ENCODE data around the gene SULF2. TPM values are rescaled to one million over a fixed set of nuclear protein-coding genes. Genes with fewer than 3 reads are reported as not detected.

SULF2 gene
- polyA plus RNA-seq, 4 donors: 10.3 to 40.9 (median 22.4) TPM

DNA sequence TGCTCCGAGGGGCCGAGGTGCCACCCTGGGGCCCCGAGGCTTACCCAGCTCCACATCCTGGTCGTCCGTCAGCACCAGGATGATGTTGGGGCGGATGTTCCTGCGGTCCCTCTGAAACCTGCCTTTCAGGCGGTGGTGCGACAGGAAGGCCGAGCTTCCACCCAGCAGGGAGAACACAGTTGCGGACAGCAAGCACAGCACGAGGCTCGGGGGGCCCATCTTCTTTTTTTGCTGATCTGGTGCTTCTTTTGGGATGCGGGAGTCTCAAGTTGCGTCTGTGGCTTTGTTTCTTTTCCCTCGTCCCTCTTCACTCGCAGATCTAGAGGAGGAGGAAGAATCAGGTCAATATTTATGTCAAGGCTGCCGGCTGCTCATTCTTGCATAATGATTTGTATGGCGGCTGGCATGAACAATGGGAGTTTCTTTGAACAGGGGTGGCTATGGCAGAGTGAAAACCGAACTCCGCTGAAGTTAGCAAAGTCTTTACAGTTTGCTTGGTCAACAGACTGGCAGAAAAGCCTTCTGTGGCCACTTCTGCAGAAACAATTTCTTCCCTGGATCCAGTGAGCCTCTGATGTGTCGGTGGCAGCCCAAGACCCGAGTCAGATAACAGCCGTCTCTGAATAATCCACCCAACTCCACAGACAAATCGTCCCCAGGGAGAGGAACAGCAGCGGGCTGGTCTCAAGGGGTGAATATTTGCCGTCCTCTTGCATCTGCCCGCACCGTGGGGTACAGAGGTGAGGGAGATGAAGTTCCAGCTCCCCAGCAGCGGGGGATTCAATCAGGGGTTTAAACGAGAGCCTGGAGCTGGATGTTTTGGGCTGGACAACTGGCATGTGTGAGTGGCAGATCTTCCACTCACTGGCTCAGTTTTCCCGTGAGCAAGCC, 27.9 kb downstream of the SULF2 start:
- no peak for DNase-seq
- Histone ChIP-seq H3K27me3 (ENCODE audit: control insufficient read depth in 3 of 3, insufficient read depth in 3 of 3, low read length in 3 of 3) (no peaks in the 10 kb centered on the region), H3K9me3 (ENCODE audit: control insufficient read depth in 2 of 2, insufficient read depth in 1 of 2, low read depth in 1 of 2, low read length in 1 of 2) (no peaks in the 10 kb centered on the region), H3K27ac (ENCODE audit: low read depth in 1 of 3, low read length in 2 of 3) (no peak overlapping the region), H3K4me1 (ENCODE audit: control insufficient read depth in 3 of 3, insufficient read depth in 2 of 3, low read depth in 1 of 3, low read length in 2 of 3) (no peaks in the 10 kb centered on the region), H3K36me3 (ENCODE audit: control insufficient read depth in 3 of 3, insufficient read depth in 2 of 3, low read depth in 1 of 3, low read length in 3 of 3) (peaks cover 0 to 18% (median 0%) of the 10 kb centered on the region in 3 donors), H3K4me3 (ENCODE audit: low read depth in 1 of 3, low read length in 3 of 3) (no peak overlapping the region)
- FAIRE-seq: no peak
- WGBS, 3 donors: 87 to 92% (median 87%) methylated on average over 30 to 32 of the region's 32 CpGs

DNA sequence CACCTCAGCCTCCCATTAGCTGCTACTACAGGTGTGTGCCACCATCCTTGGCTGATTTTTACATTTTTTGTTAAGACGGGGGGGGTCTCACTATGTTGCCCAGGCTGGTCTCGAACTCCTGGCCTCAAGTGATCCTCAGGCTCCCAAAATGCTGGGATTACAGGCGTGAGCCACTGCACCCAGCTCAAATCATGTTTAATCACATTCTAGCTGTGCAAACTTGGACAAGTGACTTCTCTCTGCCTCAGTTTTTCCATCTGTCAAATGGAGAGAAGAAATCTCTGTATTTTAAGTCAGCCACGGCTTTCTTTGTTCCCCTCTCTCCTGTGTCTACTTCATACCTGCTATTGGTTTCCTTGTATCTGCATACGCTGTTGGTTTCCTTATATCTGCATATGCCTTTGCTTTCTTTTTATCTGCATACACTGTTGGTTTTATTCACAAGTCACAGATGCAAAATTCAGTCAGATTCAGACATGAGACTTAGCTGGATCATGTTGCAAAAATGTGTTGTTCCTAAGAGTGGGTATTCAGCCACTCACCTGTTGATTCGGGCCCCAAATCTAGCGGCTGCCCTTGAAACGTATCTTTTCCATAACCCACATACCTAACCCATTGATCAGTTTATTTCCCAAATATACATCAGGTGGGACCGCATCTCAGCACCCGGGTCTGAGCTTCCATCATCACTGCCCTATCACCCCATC, 30.2 kb downstream of the SULF2 start:
- H3K9me3 ChIP-seq (ENCODE audit: control insufficient read depth in 2 of 2, insufficient read depth in 1 of 2, low read depth in 1 of 2, low read length in 1 of 2): no peaks in the 10 kb centered on the region
- no peak for FAIRE-seq
- WGBS, 3 donors: 89 to 94% (median 90%) methylated on average over 10 of the region's 10 CpGs

GRCh38 chr20:47754388-47754715, 30.9 kb downstream of the SULF2 start:
- Histone ChIP-seq H3K4me3 (ENCODE audit: low read depth in 1 of 3, low read length in 3 of 3) (no peak overlapping the region), H3K9me3 (ENCODE audit: control insufficient read depth in 2 of 2, insufficient read depth in 1 of 2, low read depth in 1 of 2, low read length in 1 of 2) (no peaks in the 10 kb centered on the region), H3K4me1 (ENCODE audit: control insufficient read depth in 3 of 3, insufficient read depth in 2 of 3, low read depth in 1 of 3, low read length in 2 of 3) (no peaks in the 10 kb centered on the region), H3K27ac (ENCODE audit: low read depth in 1 of 3, low read length in 2 of 3) (no peak overlapping the region), H3K36me3 (ENCODE audit: control insufficient read depth in 3 of 3, insufficient read depth in 2 of 3, low read depth in 1 of 3, low read length in 3 of 3) (peaks cover 0 to 21% (median 0%) of the 10 kb centered on the region in 3 donors), H3K27me3 (ENCODE audit: control insufficient read depth in 3 of 3, insufficient read depth in 3 of 3, low read length in 3 of 3) (no peaks in the 10 kb centered on the region)
- WGBS, 3 donors: 94 to 97% (median 97%) methylated on average over 2 of the region's 2 CpGs
- FAIRE-seq: no peak
- DNase-seq: no peak

More for the DNA sequence above, 30.2 kb downstream of the SULF2 start:
- no peak overlapping the region for H3K27ac ChIP-seq (ENCODE audit: low read depth in 1 of 3, low read length in 2 of 3)
- H3K4me3 ChIP-seq (ENCODE audit: low read depth in 1 of 3, low read length in 3 of 3): no peak overlapping the region
- H3K4me1 ChIP-seq (ENCODE audit: control insufficient read depth in 3 of 3, insufficient read depth in 2 of 3, low read depth in 1 of 3, low read length in 2 of 3): no peaks in the 10 kb centered on the region
- no peak for DNase-seq
- H3K36me3 ChIP-seq (ENCODE audit: control insufficient read depth in 3 of 3, insufficient read depth in 2 of 3, low read depth in 1 of 3, low read length in 3 of 3): peaks cover 0 to 21% (median 0%) of the 10 kb centered on the region in 3 donors
- no peaks in the 10 kb centered on the region for H3K27me3 ChIP-seq (ENCODE audit: control insufficient read depth in 3 of 3, insufficient read depth in 3 of 3, low read length in 3 of 3)

DNA sequence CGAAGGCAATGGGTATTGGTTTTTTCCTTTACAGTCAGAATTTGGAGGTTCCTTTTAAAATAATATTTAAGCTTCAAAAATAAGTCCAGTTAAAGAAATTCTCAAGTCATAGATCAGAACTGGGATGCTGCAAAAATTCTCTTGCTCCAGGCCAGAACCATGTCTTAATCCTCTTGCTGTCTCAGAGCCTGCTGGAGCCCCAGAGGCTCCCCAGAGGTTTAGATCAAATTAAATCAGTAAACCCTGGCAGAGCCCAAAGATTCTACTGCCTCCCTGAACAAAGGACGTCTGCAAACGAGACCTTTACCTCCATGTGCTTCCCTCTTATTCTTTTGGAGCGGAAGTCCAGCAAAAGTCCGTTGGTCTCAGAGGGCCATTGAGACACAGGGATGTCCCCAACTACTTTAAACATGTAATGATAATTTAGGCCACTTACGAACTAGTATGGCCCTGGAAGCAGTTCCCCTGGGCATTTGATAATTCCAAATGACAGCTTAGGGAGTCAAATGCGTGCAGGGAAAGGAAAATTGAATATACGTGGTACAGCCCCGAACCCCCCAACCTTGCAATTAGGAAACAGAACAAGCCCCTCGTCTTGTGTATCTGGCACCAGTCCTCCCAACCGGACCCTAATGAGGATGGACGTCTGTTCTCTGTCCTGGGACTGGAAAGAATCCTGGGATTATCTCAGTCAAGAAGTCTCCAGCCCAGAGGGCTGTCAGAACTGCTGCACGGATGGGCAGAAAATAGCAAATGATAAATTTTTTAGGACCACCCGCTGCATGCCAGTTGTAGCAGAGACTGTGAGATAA, 31.5 kb downstream of the SULF2 start:
- Histone ChIP-seq H3K9me3 (ENCODE audit: control insufficient read depth in 2 of 2, insufficient read depth in 1 of 2, low read depth in 1 of 2, low read length in 1 of 2) (no peaks in the 10 kb centered on the region), H3K4me1 (ENCODE audit: control insufficient read depth in 3 of 3, insufficient read depth in 2 of 3, low read depth in 1 of 3, low read length in 2 of 3) (no peaks in the 10 kb centered on the region), H3K27me3 (ENCODE audit: control insufficient read depth in 3 of 3, insufficient read depth in 3 of 3, low read length in 3 of 3) (no peaks in the 10 kb centered on the region), H3K36me3 (ENCODE audit: control insufficient read depth in 3 of 3, insufficient read depth in 2 of 3, low read depth in 1 of 3, low read length in 3 of 3) (peaks cover 0 to 21% (median 0%) of the 10 kb centered on the region in 3 donors), H3K4me3 (ENCODE audit: low read depth in 1 of 3, low read length in 3 of 3) (no peak overlapping the region), H3K27ac (ENCODE audit: low read depth in 1 of 3, low read length in 2 of 3) (no peak overlapping the region)
- no peak for DNase-seq
- FAIRE-seq: no peak
- WGBS, 3 donors: 81 to 89% (median 86%) methylated on average over 14 of the region's 14 CpGs

- Histone ChIP-seq H3K27ac (ENCODE audit: low read depth in 1 of 3, low read length in 2 of 3) (no peak overlapping the region), H3K27me3 (ENCODE audit: control insufficient read depth in 3 of 3, insufficient read depth in 3 of 3, low read length in 3 of 3) (no peaks in the 10 kb centered on the region), H3K4me1 (ENCODE audit: control insufficient read depth in 3 of 3, insufficient read depth in 2 of 3, low read depth in 1 of 3, low read length in 2 of 3) (no peaks in the 10 kb centered on the region), H3K36me3 (ENCODE audit: control insufficient read depth in 3 of 3, insufficient read depth in 2 of 3, low read depth in 1 of 3, low read length in 3 of 3) (peaks cover 0 to 20% (median 0%) of the 10 kb centered on the region in 3 donors), H3K9me3 (ENCODE audit: control insufficient read depth in 2 of 2, insufficient read depth in 1 of 2, low read depth in 1 of 2, low read length in 1 of 2) (no peaks in the 10 kb centered on the region), H3K4me3 (ENCODE audit: low read depth in 1 of 3, low read length in 3 of 3) (no peak overlapping the region)
- FAIRE-seq: no peak
- no peak for DNase-seq
- WGBS, 3 donors: 91 to 97% (median 93%) methylated on average over 5 of the region's 5 CpGs
Measured at GRCh38 chr20:47751449-47751848, 33.8 kb downstream of the SULF2 start.

DNA sequence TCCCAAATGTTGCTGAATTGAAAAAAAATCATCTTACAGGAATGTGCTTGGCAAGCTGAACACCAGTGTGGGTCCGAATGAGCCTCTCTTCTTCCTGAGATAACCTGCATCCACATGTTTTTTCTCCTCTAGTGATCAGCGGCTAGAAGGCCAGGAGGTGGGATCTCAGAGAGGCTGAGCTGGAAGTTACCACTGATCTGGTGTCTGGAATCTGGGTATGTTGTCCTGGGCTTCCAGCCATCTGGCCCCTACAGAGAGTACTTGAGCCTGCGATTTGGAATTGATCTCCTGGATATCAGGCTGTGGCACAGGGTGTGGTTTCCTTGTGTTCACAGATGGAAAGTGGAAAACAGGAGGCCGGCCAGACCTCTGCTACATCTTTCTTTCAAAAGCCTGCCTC, 35.9 kb downstream of the SULF2 start:
- H3K4me1 ChIP-seq (ENCODE audit: control insufficient read depth in 3 of 3, insufficient read depth in 2 of 3, low read depth in 1 of 3, low read length in 2 of 3): no peaks in the 10 kb centered on the region
- no peak overlapping the region for H3K27ac ChIP-seq (ENCODE audit: low read depth in 1 of 3, low read length in 2 of 3)
- FAIRE-seq (no peak), DNase-seq (no peak)
- no peaks in the 10 kb centered on the region for H3K9me3 ChIP-seq (ENCODE audit: control insufficient read depth in 2 of 2, insufficient read depth in 1 of 2, low read depth in 1 of 2, low read length in 1 of 2)
- WGBS, 3 donors: 57 to 68% (median 63%) methylated on average over 4 of the region's 4 CpGs
- H3K36me3 ChIP-seq (ENCODE audit: control insufficient read depth in 3 of 3, insufficient read depth in 2 of 3, low read depth in 1 of 3, low read length in 3 of 3): peaks cover 0 to 24% (median 0%) of the 10 kb centered on the region in 3 donors
- no peak overlapping the region for H3K4me3 ChIP-seq (ENCODE audit: low read depth in 1 of 3, low read length in 3 of 3)
- H3K27me3 ChIP-seq (ENCODE audit: control insufficient read depth in 3 of 3, insufficient read depth in 3 of 3, low read length in 3 of 3): no peaks in the 10 kb centered on the region

DNA sequence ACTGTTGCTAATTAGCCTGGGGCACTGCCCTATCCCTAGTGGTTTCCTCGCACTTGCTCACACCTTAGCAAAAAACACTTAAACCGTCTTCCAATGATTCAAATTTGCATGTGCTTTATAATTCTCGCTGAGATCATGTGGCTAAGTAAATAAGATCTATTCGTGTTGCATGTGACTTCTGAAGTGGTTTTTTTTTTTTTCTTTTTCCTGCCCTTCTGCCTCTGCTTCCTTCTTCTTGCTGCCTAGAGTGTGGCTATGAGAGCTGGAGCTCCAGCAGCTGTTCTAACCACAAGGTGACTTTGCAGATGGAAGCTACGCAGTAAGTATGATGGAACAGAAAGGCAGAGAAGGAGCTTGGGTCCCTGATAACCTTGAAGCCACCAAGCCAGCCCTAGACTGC, 36.5 kb downstream of the SULF2 start:
- no peak overlapping the region for H3K4me3 ChIP-seq (ENCODE audit: low read depth in 1 of 3, low read length in 3 of 3)
- H3K27me3 ChIP-seq (ENCODE audit: control insufficient read depth in 3 of 3, insufficient read depth in 3 of 3, low read length in 3 of 3): no peaks in the 10 kb centered on the region
- no peaks in the 10 kb centered on the region for H3K4me1 ChIP-seq (ENCODE audit: control insufficient read depth in 3 of 3, insufficient read depth in 2 of 3, low read depth in 1 of 3, low read length in 2 of 3)
- FAIRE-seq (no peak), DNase-seq (no peak)
- H3K36me3 ChIP-seq (ENCODE audit: control insufficient read depth in 3 of 3, insufficient read depth in 2 of 3, low read depth in 1 of 3, low read length in 3 of 3): peaks cover 0 to 22% (median 0%) of the 10 kb centered on the region in 3 donors
- peak overlapping the region in 1 of 3 donors; percentile 30 for H3K27ac ChIP-seq (ENCODE audit: low read depth in 1 of 3, low read length in 2 of 3)
- H3K9me3 ChIP-seq (ENCODE audit: control insufficient read depth in 2 of 2, insufficient read depth in 1 of 2, low read depth in 1 of 2, low read length in 1 of 2): no peaks in the 10 kb centered on the region
- 46 to 65% (median 54%) methylated on average over 5 of the region's 5 CpGs for WGBS, 3 donors

- H3K9me3 ChIP-seq (ENCODE audit: control insufficient read depth in 2 of 2, insufficient read depth in 1 of 2, low read depth in 1 of 2, low read length in 1 of 2): no peaks in the 10 kb centered on the region
- FAIRE-seq (no peak), DNase-seq (no peak)
- no peak overlapping the region for H3K27ac ChIP-seq (ENCODE audit: low read depth in 1 of 3, low read length in 2 of 3)
- 87 to 91% (median 89%) methylated on average over 6 of the region's 6 CpGs for WGBS, 3 donors
- peaks cover 0 to 25% (median 0%) of the 10 kb centered on the region in 3 donors for H3K36me3 ChIP-seq (ENCODE audit: control insufficient read depth in 3 of 3, insufficient read depth in 2 of 3, low read depth in 1 of 3, low read length in 3 of 3)
- H3K4me1 ChIP-seq (ENCODE audit: control insufficient read depth in 3 of 3, insufficient read depth in 2 of 3, low read depth in 1 of 3, low read length in 2 of 3): no peaks in the 10 kb centered on the region
- no peaks in the 10 kb centered on the region for H3K27me3 ChIP-seq (ENCODE audit: control insufficient read depth in 3 of 3, insufficient read depth in 3 of 3, low read length in 3 of 3)
- no peak overlapping the region for H3K4me3 ChIP-seq (ENCODE audit: low read depth in 1 of 3, low read length in 3 of 3)
Measured at GRCh38 chr20:47748069-47748468, 37.2 kb downstream of the SULF2 start.
